IMR-90 (cell line): ENCODE results near the gene HRAS.

ENCODE experiments used
- CEBPB ChIP-seq: IDR thresholded peaks from 2 replicates; pipeline ENCODE4 v1.6.1; 2012; ENCODE audit warnings: low read depth, low read length, improper control_type of control experiment
- CHD1 ChIP-seq: IDR thresholded peaks from 2 replicates; pipeline ENCODE4 v1.6.1; 2012; ENCODE audit warnings: low read depth, low read length, improper control_type of control experiment
- CTCF ChIP-seq: conservative IDR thresholded peaks from 2 replicates; pipeline ENCODE4 v1.5.1; 2012; ENCODE audit warnings: mild to moderate bottlenecking, low read depth, low read length, improper control_type of control experiment
- RFX5 ChIP-seq: IDR thresholded peaks from 2 replicates; pipeline ENCODE4 v1.8.0; 2012; ENCODE audit warnings: low read depth, mild to moderate bottlenecking, low read length, moderate library complexity

- TF ChIP-seq RFX5 (no peak), CEBPB (no peak), CTCF (no peak), CHD1 (no peak)
Observed at GRCh38 chr11:551131-551530, 15.8 kb upstream of the HRAS start.
